ENCODE measurements around the gene ERBIN.
"Not testable (repeated sequence)": the region's sequence is repeated elsewhere in the genome, so short reads cannot be mapped to it uniquely, and the experiment has no call there.

The ERBIN gene, protein sequence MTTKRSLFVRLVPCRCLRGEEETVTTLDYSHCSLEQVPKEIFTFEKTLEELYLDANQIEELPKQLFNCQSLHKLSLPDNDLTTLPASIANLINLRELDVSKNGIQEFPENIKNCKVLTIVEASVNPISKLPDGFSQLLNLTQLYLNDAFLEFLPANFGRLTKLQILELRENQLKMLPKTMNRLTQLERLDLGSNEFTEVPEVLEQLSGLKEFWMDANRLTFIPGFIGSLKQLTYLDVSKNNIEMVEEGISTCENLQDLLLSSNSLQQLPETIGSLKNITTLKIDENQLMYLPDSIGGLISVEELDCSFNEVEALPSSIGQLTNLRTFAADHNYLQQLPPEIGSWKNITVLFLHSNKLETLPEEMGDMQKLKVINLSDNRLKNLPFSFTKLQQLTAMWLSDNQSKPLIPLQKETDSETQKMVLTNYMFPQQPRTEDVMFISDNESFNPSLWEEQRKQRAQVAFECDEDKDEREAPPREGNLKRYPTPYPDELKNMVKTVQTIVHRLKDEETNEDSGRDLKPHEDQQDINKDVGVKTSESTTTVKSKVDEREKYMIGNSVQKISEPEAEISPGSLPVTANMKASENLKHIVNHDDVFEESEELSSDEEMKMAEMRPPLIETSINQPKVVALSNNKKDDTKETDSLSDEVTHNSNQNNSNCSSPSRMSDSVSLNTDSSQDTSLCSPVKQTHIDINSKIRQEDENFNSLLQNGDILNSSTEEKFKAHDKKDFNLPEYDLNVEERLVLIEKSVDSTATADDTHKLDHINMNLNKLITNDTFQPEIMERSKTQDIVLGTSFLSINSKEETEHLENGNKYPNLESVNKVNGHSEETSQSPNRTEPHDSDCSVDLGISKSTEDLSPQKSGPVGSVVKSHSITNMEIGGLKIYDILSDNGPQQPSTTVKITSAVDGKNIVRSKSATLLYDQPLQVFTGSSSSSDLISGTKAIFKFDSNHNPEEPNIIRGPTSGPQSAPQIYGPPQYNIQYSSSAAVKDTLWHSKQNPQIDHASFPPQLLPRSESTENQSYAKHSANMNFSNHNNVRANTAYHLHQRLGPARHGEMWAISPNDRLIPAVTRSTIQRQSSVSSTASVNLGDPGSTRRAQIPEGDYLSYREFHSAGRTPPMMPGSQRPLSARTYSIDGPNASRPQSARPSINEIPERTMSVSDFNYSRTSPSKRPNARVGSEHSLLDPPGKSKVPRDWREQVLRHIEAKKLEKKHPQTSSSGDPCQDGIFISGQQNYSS (N-terminal part only)
- 299 to 315 reads per million in 2 donors for total RNA-seq

DNA sequence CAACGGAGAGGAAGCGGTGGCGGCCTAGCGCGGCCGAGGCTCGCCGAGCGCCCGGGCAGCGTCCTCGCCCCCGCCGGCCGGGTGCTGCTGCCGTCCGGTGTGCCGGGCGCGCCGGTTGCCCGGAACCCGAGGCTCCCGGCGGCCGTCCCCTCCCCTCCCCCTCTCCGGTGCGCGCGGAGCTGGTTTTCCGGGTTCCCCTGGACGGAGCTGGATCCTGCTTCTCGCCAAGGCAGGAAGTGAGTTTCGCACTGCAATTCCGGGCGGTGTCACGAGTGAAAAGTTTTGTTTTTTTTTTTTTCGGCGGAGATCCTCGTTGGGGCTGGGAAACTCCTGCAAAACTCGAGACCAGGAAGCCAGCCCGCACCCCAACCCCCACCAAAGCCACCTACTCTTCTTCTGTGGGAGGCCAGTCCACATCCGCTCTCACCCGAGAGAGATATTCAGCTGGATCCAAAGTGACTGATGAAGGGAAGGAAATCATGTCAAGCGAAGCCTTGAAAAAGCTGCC, at the start of gene ERBIN:
Gene ERBIN, plus strand, starts transcription at position 300 of the 508 bp plus-strand sequence. CDS start 66,144 bp downstream, outside the sequence.
- peak; percentile 51 to 81 (median 63) for DNase-seq

DNA sequence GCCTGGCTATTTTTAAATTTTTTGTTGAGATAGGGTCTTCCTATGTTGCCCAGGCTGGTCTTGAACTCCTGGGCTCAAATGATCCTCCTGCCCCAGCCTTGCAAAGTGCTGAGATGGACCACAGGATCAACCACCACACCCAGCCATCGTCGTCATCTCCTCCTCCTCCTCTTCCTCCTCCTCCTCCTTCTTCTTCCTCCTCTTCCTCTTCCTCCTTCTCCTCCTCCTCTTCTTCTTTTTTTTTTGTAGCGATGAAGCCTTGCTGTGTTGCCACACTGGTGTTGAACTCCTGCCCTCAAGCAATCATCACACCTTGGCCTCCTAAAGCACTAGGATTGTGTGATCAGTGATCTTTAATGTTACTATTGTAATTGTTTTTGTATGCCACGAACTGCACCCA, 49.4 kb upstream of the ERBIN start:
- DNase-seq = no peak

DNA sequence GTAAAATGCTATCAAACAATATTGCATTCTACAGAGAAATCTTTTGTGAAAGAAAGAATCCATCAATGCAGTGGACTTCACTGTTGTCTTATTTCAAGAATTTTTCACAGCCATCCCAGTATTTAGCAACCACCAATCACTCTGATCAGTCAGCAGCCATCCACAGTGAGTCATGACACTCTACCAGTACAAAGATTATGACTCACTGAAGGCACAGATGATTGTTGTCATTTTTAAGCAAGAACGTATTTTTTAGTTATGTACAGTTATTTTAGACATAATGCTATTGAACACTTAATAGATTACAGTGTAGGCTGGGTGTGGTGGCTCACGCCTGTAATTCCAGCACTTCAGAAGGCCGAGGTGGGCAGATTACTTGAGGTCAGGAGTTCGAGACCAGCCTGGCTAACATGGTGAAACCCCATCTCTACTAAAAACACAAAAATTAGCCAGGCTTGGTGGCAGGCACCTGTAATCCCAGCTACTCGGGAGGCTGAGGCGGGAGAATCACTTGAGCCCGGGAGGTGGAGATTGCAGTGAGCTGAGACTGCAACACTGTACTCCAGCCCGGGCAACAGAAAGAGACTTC, 46.6 kb upstream of the ERBIN start:
- DNase-seq = peak in 1 of 5 experiments; percentile 17

- no peak for DNase-seq
Measured at GRCh38 chr5:65880496-65881072, 45.8 kb upstream of the ERBIN start.

DNA sequence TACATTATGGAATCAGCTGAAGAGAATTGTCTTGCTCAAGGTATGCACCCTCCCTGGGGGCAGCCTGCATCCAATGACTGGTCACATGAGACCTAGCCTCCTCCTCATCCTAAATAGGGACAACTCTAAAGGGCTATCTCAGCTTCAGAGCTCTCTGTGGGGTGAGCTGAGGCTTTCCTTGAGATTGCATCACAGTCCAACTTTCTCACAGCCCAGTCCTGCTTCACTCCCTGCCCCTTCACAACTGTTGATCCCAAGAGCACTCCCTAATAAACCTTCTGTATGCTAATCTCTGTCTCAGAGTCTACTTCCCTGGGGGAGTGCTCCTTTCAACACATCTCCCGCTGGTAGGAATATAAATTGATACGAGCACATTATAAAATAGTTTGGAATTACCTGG, 44.1 kb upstream of the ERBIN start:
- DNase-seq = no peak

DNA sequence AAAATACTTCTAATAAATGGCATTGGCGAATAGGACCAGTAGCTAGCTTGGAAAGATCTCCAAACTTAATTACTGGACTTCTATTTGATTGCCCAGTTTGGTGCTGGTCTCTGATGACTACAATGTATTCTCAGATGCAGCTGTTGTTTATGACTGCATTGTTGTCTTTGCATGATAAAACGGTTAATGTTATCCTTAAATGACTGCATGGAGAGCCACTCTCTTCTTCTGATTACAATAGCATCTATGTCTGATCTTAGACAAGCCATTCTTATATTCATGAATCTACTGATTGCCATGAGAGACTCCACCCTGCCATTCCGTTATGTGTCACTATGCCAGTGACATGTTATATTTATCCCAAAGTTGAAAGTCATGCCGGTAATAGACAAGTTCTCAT, 42.9 kb upstream of the ERBIN start:
- no peak for DNase-seq

DNA sequence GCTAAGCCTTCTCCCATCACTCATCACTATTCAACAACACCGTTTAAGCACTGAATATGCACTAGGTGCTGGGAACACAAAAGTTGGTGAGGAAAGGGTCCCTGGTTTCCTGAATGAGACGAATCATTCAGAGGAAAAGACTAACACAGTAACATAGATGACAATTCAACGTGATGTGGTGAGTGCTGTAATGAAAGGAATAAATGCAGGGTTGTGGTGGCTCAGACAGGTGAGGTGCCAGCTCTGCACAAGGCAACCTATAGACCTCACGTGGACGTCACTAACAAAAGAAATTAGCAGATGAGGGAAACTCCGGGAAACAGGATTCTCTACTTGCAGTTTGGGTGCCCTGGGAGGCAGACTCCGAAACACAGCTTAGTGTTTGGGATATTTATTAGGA, 40.0 kb upstream of the ERBIN start:
- no peak for DNase-seq

GRCh38 chr5:65892024-65892423, 34.4 kb upstream of the ERBIN start:
- not testable (repeated sequence) for DNase-seq

- no peak for DNase-seq
Measured at GRCh38 chr5:65892801-65893200, 33.6 kb upstream of the ERBIN start.

DNA sequence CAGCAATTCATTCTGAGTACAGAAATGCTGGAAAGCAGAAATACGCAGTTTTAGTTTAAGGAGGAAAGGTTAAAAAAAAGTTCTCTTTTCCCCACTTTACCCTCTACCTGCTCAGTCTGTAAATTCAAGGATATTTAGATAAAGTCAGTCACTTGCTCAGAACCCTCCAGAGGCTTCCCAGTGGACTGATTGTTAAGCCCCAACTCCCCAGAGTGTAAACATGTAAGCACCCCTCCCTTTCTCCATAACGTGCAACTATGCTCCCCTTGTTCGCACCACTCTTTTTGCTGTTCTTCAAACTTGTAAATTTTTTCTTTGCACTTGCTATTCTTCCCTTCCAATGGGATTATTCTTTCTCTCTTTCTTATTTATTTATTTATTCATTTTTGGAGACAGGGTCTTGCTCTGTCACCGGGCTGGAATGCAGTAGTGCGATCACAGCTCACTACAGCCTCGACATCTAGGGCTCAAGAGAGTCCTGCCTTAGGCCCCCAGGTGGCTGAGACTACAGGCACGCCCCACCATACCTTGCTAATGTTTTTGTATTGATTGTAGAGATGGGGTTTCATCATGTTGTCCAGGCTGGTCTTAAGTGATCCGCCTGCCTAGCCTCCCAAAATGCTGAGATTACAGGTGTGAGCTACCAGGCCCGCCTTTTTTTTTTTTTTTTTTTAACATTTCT, 32.5 kb upstream of the ERBIN start:
- no peak for DNase-seq

- no peak for DNase-seq
Measured at GRCh38 chr5:65895891-65896290, 30.5 kb upstream of the ERBIN start.

DNA sequence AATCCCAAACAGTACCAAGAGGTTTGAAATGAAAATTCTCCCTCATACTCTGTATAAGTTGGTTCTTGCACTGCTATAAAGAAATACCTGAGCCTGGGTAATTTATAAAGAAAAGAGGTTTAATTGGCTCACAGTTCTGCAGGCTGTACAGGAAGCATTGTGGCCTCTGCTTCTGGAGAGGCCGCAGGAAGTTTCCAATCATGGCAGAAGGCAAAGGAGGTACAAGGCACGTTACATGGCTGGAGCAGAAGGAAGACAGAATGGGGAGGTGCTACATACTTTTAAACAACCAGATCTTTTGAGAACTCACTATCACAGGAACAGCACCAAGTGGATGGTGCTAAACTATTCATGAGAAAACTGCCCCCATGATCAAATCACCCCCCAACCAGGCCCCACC, 25.6 kb upstream of the ERBIN start:
- DNase-seq = no peak

DNA sequence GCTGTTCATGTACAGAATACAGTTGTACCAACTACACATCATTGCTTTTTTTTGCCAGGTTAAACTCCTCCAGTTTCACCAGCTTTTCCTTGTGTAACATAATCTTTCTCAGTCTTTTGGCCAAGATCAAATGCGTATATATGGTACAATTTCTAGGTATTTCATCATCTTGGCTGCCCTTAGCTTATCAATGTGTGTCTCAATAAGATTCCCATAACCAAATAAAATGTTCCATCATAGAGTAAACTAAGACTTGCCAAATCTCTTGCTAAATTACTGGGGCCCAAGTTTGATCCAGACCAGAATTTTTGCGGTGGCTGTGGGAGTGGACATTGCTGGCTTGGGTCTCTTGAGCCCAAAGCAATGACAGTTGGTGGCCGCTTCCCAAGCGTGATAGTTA, 24.3 kb upstream of the ERBIN start:
- no peak for DNase-seq

- DNase-seq = no peak
Measured at GRCh38 chr5:65903581-65903980, 22.8 kb upstream of the ERBIN start.

DNA sequence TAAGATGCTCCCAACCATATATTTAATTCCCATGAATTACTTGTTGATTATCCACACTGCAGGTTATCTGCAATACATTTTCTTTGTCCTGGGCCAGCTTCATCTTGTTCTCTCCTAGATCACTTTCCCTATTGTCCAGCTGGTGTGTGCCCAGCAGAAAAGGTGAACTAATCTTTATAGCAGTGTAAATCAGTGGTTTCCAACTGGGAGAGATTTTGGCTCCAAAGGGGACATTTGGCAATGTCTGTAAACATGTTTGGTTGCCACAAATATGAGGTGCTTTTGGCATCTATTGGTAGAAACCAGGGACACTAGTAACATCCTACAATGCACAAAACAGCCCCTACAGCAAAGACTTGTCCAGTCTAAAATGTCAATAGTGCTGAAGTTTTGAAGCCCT, 20.1 kb upstream of the ERBIN start:
- DNase-seq = no peak

DNA sequence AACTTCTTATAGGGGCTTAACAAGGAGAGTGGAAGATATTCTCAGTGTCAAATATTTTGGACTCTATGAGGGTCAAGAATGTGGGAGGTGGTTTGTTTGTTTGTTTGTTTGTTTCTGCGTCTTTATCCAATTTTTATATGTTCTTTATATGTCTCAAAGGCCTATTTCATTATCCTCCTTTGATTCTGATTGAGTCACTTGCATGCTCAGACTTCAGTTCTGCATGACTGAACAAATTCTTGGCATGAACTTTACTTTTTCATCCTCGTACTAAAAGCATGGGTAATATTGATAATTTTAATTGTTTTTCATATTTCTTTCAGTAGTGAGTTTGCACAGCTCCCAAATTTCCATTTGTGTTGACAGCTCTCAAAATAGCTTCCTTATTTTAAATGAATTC, 19.2 kb upstream of the ERBIN start:
- DNase-seq = no peak

DNA sequence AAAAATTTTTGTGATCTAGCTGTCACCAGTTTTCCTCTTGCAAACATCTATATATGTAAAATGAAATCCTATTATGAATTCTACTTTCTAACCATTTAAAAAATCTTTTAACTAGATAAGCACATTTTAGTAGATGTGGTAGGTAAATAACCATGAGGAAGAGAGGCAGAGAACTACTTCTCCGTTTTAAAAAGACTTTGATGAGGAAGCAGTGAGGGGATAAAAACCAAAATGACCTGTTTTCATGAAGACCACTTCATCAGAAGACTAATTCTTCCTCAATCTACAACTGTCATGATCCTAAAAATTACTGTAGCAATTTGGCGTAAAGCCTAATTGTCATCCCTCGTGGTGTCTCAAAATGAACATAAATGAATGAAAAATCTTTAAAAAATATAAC, 15.7 kb upstream of the ERBIN start:
- DNase-seq = no peak

GRCh38 chr5:65912311-65912710, 14.1 kb upstream of the ERBIN start:
- DNase-seq = no peak

GRCh38 chr5:65913519-65913918, 12.9 kb upstream of the ERBIN start:
- no peak for DNase-seq

DNA sequence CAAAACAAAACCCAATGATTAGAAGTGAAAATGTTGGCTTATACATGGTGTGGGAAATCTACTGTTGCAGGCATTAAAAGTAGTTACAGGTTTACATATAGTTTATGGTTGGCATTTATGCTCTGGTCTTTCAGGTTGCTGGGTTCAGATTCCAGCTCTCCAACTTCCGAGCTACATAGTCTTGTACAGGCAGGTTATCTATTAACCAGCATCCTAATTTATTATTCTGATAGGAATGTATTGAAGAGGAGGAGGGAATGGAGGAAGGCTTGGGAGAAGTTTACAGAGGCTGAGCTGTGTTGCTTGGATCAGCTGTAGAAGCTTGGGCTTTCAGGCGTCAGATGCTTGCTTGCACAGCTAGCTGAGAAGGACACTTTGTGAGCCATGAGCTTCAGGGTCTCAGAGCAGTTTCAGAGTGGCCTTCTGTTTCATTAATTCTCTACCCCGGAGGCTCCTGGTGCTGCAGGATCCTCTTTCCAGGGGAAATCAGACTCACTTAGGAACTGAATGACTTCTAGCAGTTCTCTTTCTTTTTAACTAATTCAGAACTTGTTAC, 11.7 kb upstream of the ERBIN start:
- no peak for DNase-seq

- not testable (repeated sequence) for DNase-seq
Measured at GRCh38 chr5:65915661-65916060, 10.7 kb upstream of the ERBIN start.

All from T-helper 2 cell (primary cell).